Fibroblast of lung (primary cell): ENCODE data around the gene PKN1.

Source experiments
- EZH2 ChIP-seq: IDR thresholded peaks from 2 replicates; pipeline ENCODE4 v1.5.1; 2012; ENCODE audit warnings: low read length, control low read depth, mild to moderate bottlenecking; ENCODE audit errors: missing control alignments
- TF ChIP-seq, protein P1 (sequence below), 2 donors: IDR thresholded peaks in 1 of 2; conservative IDR thresholded peaks in 1 of 2; 1 replicate in 1 of 2; 2 replicates in 1 of 2; pipeline ENCODE4 v1.5.1; 2011 to 2012; ENCODE audit warnings: low read length in 2 of 2, control low read depth in 1 of 2, inconsistent platforms in 1 of 2, low read depth in 1 of 2, mild to moderate bottlenecking in 1 of 2

DNA sequence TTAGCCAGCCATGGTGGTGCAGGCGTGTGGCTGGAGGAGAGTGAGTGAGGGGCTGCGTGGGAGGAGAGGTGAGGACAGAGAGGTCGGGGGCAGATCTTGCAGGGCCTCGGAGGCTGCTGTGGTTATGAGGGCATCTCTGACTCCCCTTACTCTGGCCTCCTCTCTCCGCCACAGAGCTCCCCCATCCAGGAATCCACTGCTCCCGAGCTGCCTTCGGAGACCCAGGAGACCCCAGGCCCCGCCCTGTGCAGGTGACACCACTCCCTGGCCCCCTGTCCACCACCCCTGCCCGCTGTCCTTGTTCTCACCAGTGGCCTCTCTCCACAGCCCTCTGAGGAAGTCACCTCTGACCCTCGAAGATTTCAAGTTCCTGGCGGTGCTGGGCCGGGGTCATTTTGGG, 34.3 kb downstream of the PKN1 start:
- TF ChIP-seq, protein P1, sequence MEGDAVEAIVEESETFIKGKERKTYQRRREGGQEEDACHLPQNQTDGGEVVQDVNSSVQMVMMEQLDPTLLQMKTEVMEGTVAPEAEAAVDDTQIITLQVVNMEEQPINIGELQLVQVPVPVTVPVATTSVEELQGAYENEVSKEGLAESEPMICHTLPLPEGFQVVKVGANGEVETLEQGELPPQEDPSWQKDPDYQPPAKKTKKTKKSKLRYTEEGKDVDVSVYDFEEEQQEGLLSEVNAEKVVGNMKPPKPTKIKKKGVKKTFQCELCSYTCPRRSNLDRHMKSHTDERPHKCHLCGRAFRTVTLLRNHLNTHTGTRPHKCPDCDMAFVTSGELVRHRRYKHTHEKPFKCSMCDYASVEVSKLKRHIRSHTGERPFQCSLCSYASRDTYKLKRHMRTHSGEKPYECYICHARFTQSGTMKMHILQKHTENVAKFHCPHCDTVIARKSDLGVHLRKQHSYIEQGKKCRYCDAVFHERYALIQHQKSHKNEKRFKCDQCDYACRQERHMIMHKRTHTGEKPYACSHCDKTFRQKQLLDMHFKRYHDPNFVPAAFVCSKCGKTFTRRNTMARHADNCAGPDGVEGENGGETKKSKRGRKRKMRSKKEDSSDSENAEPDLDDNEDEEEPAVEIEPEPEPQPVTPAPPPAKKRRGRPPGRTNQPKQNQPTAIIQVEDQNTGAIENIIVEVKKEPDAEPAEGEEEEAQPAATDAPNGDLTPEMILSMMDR (conservative IDR thresholded peaks at IDR 0.05 in 1 of 2, IDR thresholded peaks at IDR 0.05 in 1 of 2; ENCODE audit: low read depth in 1 of 2, low read length in 2 of 2) = no peak
- no peak for TF ChIP-seq EZH2
